ENCODE results near the gene USP32.

USP32 gene

GRCh38 chr17:60173304-60173819 lies 218.6 kb downstream of the USP32 start:
- DNase-seq (ENCODE audit: low spot score) = no peak

- DNase-seq (ENCODE audit: low spot score) = no peak
These were observed 220.2 kb downstream of the USP32 start for GRCh38 chr17:60171753-60172079.

GRCh38 chr17:60170835-60171752 lies 220.8 kb downstream of the USP32 start:
- no peak for DNase-seq (ENCODE audit: low spot score)

GRCh38 chr17:60169921-60170817 lies 221.8 kb downstream of the USP32 start:
- peak; percentile 12 for DNase-seq (ENCODE audit: low spot score)

- no peak for DNase-seq (ENCODE audit: low spot score)
These were observed 223.3 kb downstream of the USP32 start for GRCh38 chr17:60168654-60169053.

GRCh38 chr17:60167065-60167741 lies 224.7 kb downstream of the USP32 start:
- DNase-seq (ENCODE audit: low spot score) = no peak

GRCh38 chr17:60165971-60166370 lies 226.0 kb downstream of the USP32 start:
- DNase-seq (ENCODE audit: low spot score) = peak; percentile 50

GRCh38 chr17:60165223-60165622 lies 226.7 kb downstream of the USP32 start:
- no peak for DNase-seq (ENCODE audit: low spot score)

- no peak for DNase-seq (ENCODE audit: low spot score)
These were observed 227.2 kb downstream of the USP32 start for GRCh38 chr17:60164697-60165096.

GRCh38 chr17:60164164-60164563 lies 227.8 kb downstream of the USP32 start:
- DNase-seq (ENCODE audit: low spot score) = no peak

GRCh38 chr17:60163108-60163784 lies 228.7 kb downstream of the USP32 start:
- no peak for DNase-seq (ENCODE audit: low spot score)

- no peak for DNase-seq (ENCODE audit: low spot score)
These were observed 230.2 kb downstream of the USP32 start for GRCh38 chr17:60161598-60162330.

GRCh38 chr17:60160829-60161501 lies 231.0 kb downstream of the USP32 start:
- no peak for DNase-seq (ENCODE audit: low spot score)

- DNase-seq (ENCODE audit: low spot score) = no peak
These were observed 232.5 kb downstream of the USP32 start for GRCh38 chr17:60159479-60159866.

- no peak for DNase-seq (ENCODE audit: low spot score)
These were observed 233.0 kb downstream of the USP32 start for GRCh38 chr17:60158751-60159478.

- DNase-seq (ENCODE audit: low spot score) = no peak
These were observed 234.4 kb downstream of the USP32 start for GRCh38 chr17:60157487-60158040.

GRCh38 chr17:60156746-60157145 lies 235.2 kb downstream of the USP32 start:
- DNase-seq (ENCODE audit: low spot score) = no peak

- DNase-seq (ENCODE audit: low spot score) = no peak
These were observed 236.1 kb downstream of the USP32 start for GRCh38 chr17:60155815-60156214.

- DNase-seq (ENCODE audit: low spot score) = no peak
These were observed 236.5 kb downstream of the USP32 start for GRCh38 chr17:60155427-60155814.
